H1 (cell line): Measurements from ENCODE around the gene HNF1B. TPM values are rescaled to one million over a fixed set of nuclear protein-coding genes. Genes with fewer than 3 reads are reported as not detected.

Experiments
- CTCF ChIA-PET: fragments of 300-600 bp; sonication (Branson Sonifier 250); formaldehyde crosslinking; loops from one replicate; lab custom pipeline; 2021; ENCODE audit not compliant: partially characterized antibody; lab: Charles Lee
- POLR2A ChIA-PET: fragments of 300-600 bp; sonication (Branson Sonifier 250); formaldehyde crosslinking; loops from one replicate; lab custom pipeline; 2021; ENCODE audit warnings: inconsistent platforms; ENCODE audit not compliant: partially characterized antibody; lab: Charles Lee
- DNase-seq, 2 experiments: peaks; one replicate each; pipeline versions ENCODE4 v3.0.0 to v3.0.0-alpha.2; 2010 to 2022; ENCODE audit warnings: low spot score in 2 of 2, low read depth in 1 of 2, mixed read lengths in 1 of 2
- FAIRE-seq: peaks from 2 replicates; lab custom pipeline; 2011; peaks lifted over from hg19 to GRCh38; lab: Jason Lieb, UNC
- H2AFZ ChIP-seq: 2 replicates; pipeline ENCODE4 v1.8.1; 2012; ENCODE audit warnings: low read length, inconsistent platforms
- H2AK5ac ChIP-seq: 2 replicates; pipeline ENCODE4 v1.6.1; 2013; ENCODE audit warnings: low read depth, low read length
- H2BK120ac ChIP-seq: replicated peaks from 2 replicates; pipeline ENCODE3; 2013; ENCODE audit warnings: low read depth, low read length, inconsistent platforms
- H2BK12ac ChIP-seq: 2 replicates; pipeline ENCODE4 v1.6.1; 2013; ENCODE audit warnings: low read depth, low read length
- H2BK15ac ChIP-seq: 2 replicates; pipeline ENCODE4 v1.6.1; 2013; ENCODE audit warnings: low read length
- H2BK20ac ChIP-seq: 2 replicates; pipeline ENCODE4 v1.6.1; 2013; ENCODE audit warnings: low read length
- H2BK5ac ChIP-seq: 2 replicates; pipeline ENCODE4 v1.6.1; 2013; ENCODE audit warnings: low read depth, low read length
- H3K14ac ChIP-seq: 2 replicates; pipeline ENCODE4 v1.6.1; 2013; ENCODE audit warnings: inconsistent platforms; ENCODE audit not compliant: insufficient read length
- H3K18ac ChIP-seq: 2 replicates; pipeline ENCODE4 v1.6.1; 2013; ENCODE audit warnings: low read length; ENCODE audit errors: extremely low read depth
- H3K23ac ChIP-seq: 2 replicates; pipeline ENCODE4 v1.6.1; 2013; ENCODE audit warnings: inconsistent platforms; ENCODE audit not compliant: insufficient read length
- H3K23me2 ChIP-seq: 2 replicates; pipeline ENCODE4 v1.6.1; 2013; ENCODE audit warnings: low read depth, low read length
- H3K27ac ChIP-seq: 2 replicates; pipeline ENCODE4 v1.6.1; 2011; ENCODE audit warnings: low read depth, low read length, inconsistent platforms
- H3K27me3 ChIP-seq, 4 experiments: replicated peaks in 1 of 4; 1 replicate in 1 of 4; 2 replicates in 3 of 4; pipeline versions ENCODE4 v1.6.1 to v1.8.1; 2011 to 2013; ENCODE audit warnings: low read length in 3 of 4, mild to moderate bottlenecking in 3 of 4, inconsistent platforms in 2 of 4, mixed read lengths in 2 of 4, moderate library complexity in 1 of 4; ENCODE audit not compliant: control insufficient read depth in 3 of 4, insufficient read depth in 3 of 4; ENCODE audit errors: extremely low read depth in 1 of 4
- H3K36me3 ChIP-seq, 4 experiments: 2 replicates each; pipeline versions ENCODE4 v1.6.1 to v1.8.1; 2011 to 2013; ENCODE audit warnings: mild to moderate bottlenecking in 4 of 4, low read length in 3 of 4, moderate library complexity in 2 of 4, control low read depth in 1 of 4, inconsistent platforms in 1 of 4; ENCODE audit not compliant: insufficient read depth in 4 of 4, control insufficient read depth in 2 of 4
- H3K4ac ChIP-seq: replicated peaks from 2 replicates; pipeline ENCODE3; 2013; ENCODE audit warnings: low read length, low read depth, mixed read lengths, inconsistent platforms; ENCODE audit not compliant: insufficient read length
- H3K4me1 ChIP-seq, 4 experiments: replicated peaks in 1 of 4; 1 replicate in 1 of 4; 2 replicates in 3 of 4; pipeline versions ENCODE4 v1.6.1 to v1.8.1; 2011 to 2013; ENCODE audit warnings: low read length in 3 of 4, inconsistent platforms in 2 of 4, mixed read lengths in 1 of 4; ENCODE audit not compliant: insufficient read depth in 4 of 4, control insufficient read depth in 3 of 4
- H3K4me2 ChIP-seq, 2 experiments: 2 replicates each; pipeline versions ENCODE4 v1.6.1 to v1.8.1; 2011 to 2013; ENCODE audit warnings: low read depth in 2 of 2, low read length in 2 of 2, control low read depth in 1 of 2, inconsistent platforms in 1 of 2, mild to moderate bottlenecking in 1 of 2; ENCODE audit not compliant: insufficient read depth in 1 of 2
- H3K4me3 ChIP-seq, 4 experiments: fragments of 200-600, 300-600 bp in 1 of 4; sonication (generic), shearing (Covaris generic), sonication (Bioruptor Twin) in 1 of 4; 2 replicates each; pipeline versions ENCODE4 v1.5.1 to v1.8.1; 2011 to 2016; ENCODE audit warnings: low read length in 4 of 4, low read depth in 3 of 4, control low read depth in 2 of 4, inconsistent platforms in 2 of 4, mild to moderate bottlenecking in 2 of 4, mixed read lengths in 1 of 4, moderate library complexity in 1 of 4; ENCODE audit not compliant: insufficient read depth in 2 of 4; ENCODE audit errors: extremely low read depth in 1 of 4
- H3K56ac ChIP-seq: replicated peaks from 2 replicates; pipeline ENCODE3; 2013; ENCODE audit warnings: low read depth, mild to moderate bottlenecking, mixed read lengths, low read length, inconsistent platforms; ENCODE audit not compliant: insufficient read length
- H3K79me1 ChIP-seq: 2 replicates; pipeline ENCODE4 v1.6.1; 2013; ENCODE audit warnings: low read depth, low read length, control low read depth
- H3K79me2 ChIP-seq, 2 experiments: 2 replicates each; pipeline versions ENCODE4 v1.6.1 to v1.8.1; 2012 to 2013; ENCODE audit warnings: low read length in 2 of 2, mild to moderate bottlenecking in 2 of 2, inconsistent platforms in 1 of 2; ENCODE audit not compliant: insufficient read depth in 2 of 2, control insufficient read depth in 1 of 2
- H3K9ac ChIP-seq, 4 experiments: replicated peaks in 1 of 4; 1 replicate in 1 of 4; 2 replicates in 3 of 4; pipeline versions ENCODE4 v1.6.1 to v1.8.1; 2011 to 2013; ENCODE audit warnings: low read depth in 3 of 4, low read length in 3 of 4, control low read depth in 2 of 4, mild to moderate bottlenecking in 2 of 4, moderate library complexity in 2 of 4, inconsistent platforms in 1 of 4; ENCODE audit errors: extremely low read depth in 1 of 4
- H3K9me3 ChIP-seq, 2 experiments: 2 replicates each; pipeline versions ENCODE4 v1.6.1 to v1.8.1; 2012 to 2013; ENCODE audit warnings: mild to moderate bottlenecking in 2 of 2, moderate library complexity in 2 of 2, control low read depth in 1 of 2, inconsistent platforms in 1 of 2, low read depth in 1 of 2, low read length in 1 of 2, mixed read lengths in 1 of 2; ENCODE audit not compliant: insufficient read depth in 2 of 2
- H4K20me1 ChIP-seq, 2 experiments: replicated peaks in 1 of 2; 2 replicates each; pipeline versions ENCODE3 to v1.8.1; 2011 to 2013; ENCODE audit warnings: inconsistent platforms in 2 of 2, low read length in 2 of 2, mild to moderate bottlenecking in 1 of 2; ENCODE audit not compliant: insufficient read depth in 2 of 2, control insufficient read depth in 1 of 2
- H4K5ac ChIP-seq: 2 replicates; pipeline ENCODE4 v1.6.1; 2013; ENCODE audit warnings: low read length, low read depth, mixed read lengths, inconsistent platforms; ENCODE audit not compliant: insufficient read length
- H4K8ac ChIP-seq: 2 replicates; pipeline ENCODE4 v1.8.0; 2013; ENCODE audit warnings: mild to moderate bottlenecking, moderate library complexity, low read length, inconsistent platforms; ENCODE audit not compliant: insufficient read depth; ENCODE audit errors: extremely low read depth
- H4K91ac ChIP-seq: replicated peaks from 2 replicates; pipeline ENCODE3; 2013; ENCODE audit warnings: low read length, mixed read lengths, inconsistent platforms; ENCODE audit not compliant: insufficient read length
- ASH2L ChIP-seq: fragments of 200-600, 300-600 bp; sonication (generic); IDR thresholded peaks from one replicate; pipeline ENCODE4 v1.7.1; 2017; ENCODE audit warnings: low read length
- BCL11A ChIP-seq, 2 experiments: IDR thresholded peaks; one replicate each; pipeline ENCODE4 v1.6.1; 2011; ENCODE audit warnings: low read depth in 2 of 2, low read length in 2 of 2, mild to moderate bottlenecking in 2 of 2
- HDAC2 ChIP-seq, 2 experiments: fragments of 300-600 bp in 1 of 2; sonication (generic) in 1 of 2; IDR thresholded peaks; 2 replicates each; pipeline ENCODE4 v1.6.1; 2011 to 2012; ENCODE audit warnings: low read depth in 2 of 2, low read length in 2 of 2, mild to moderate bottlenecking in 2 of 2, moderate library complexity in 2 of 2, borderline replicate concordance in 1 of 2, inconsistent platforms in 1 of 2
- KDM5A ChIP-seq: fragments of 200-600 bp; IDR thresholded peaks from 2 replicates; pipeline ENCODE4 v1.7.1; 2012; ENCODE audit warnings: mild to moderate bottlenecking, low read length, inconsistent platforms, mixed read lengths
- NRF1 ChIP-seq: IDR thresholded peaks from 2 replicates; pipeline ENCODE4 v1.6.1; 2011; ENCODE audit warnings: mild to moderate bottlenecking, low read depth, low read length, improper control_type of control experiment
- SIX5 ChIP-seq: IDR thresholded peaks from 2 replicates; pipeline ENCODE4 v1.6.1; 2011; ENCODE audit warnings: mild to moderate bottlenecking, low read depth, low read length
- SP1 ChIP-seq: IDR thresholded peaks from 2 replicates; pipeline ENCODE4 v1.6.1; 2011; ENCODE audit warnings: low read depth, low read length
- SUZ12 ChIP-seq: fragments of 200-600 bp; sonication (generic); IDR thresholded peaks from 2 replicates; pipeline ENCODE4 v1.6.1; 2012; ENCODE audit warnings: mild to moderate bottlenecking, inconsistent platforms, low read length, moderate library complexity, mixed read lengths
- TAF1 ChIP-seq: IDR thresholded peaks from 2 replicates; pipeline ENCODE4 v1.6.1; 2011; ENCODE audit warnings: mild to moderate bottlenecking, low read depth, low read length
- WGBS, 2 experiments: shearing (Covaris generic) in 1 of 2; methylation state at CpG; one replicate each; pipeline versions ENCODE4 v1.1.6 to v1.1.7; 2013 to 2015; ENCODE audit warnings: low lambda C conversion rate in 2 of 2, mixed read lengths in 2 of 2, inconsistent platforms in 1 of 2, low coverage in 1 of 2, missing lambda C conversion rate in 1 of 2; ENCODE audit not compliant: insufficient replicate concordance in 2 of 2, insufficient coverage in 1 of 2, insufficient read length in 1 of 2; ENCODE audit errors: extremely low coverage in 1 of 2, missing lambda C conversion rate in 1 of 2; 5-methylcytosine and 5-hydroxymethylcytosine counted together
- polyA plus RNA-seq, 7 experiments: library from polyadenylated mRNA; depleted of rRNA in 3 of 7; stranded (reverse) in 5 of 7; unstranded in 2 of 7; fragments of >200 nt in 5 of 7; fragments of 200-250 nt in 2 of 7; gene quantifications; 1 replicate in 5 of 7; 2 replicates in 1 of 7; 4 replicates in 1 of 7; pipeline versions ENCODE4 v1.2.1 to v1.2.3, GENCODE V29; 2011 to 2013; ENCODE audit warnings: missing spikeins in 2 of 7, mixed read lengths in 2 of 7
- total RNA-seq: library from RNA; stranded (reverse); fragmentation: NEBNext Ultra II Directional; extraction: Animal tissue kit (Norgen Biotek cat#: 25700); gene quantifications from 2 replicates; pipeline ENCODE4 v1.2.1, GENCODE V29; 2021
- TF ChIP-seq, protein P1 (sequence below), 3 experiments: IDR thresholded peaks; 1 replicate in 2 of 3; 2 replicates in 1 of 3; pipeline versions ENCODE4 v1.5.1 to v1.6.1; 2011; ENCODE audit warnings: low read length in 3 of 3, mild to moderate bottlenecking in 3 of 3, inconsistent platforms in 2 of 3, low read depth in 1 of 3, moderate library complexity in 1 of 3; ENCODE audit not compliant: insufficient read depth in 1 of 3; ENCODE audit errors: control extremely low read depth in 1 of 3

The HNF1B gene
- total and polyA plus RNA-seq, 2 of the 8 experiments (the other 6 are each of a cell fraction or from before 2014, with no cell fraction given): 0.13 to 0.30 TPM

DNA sequence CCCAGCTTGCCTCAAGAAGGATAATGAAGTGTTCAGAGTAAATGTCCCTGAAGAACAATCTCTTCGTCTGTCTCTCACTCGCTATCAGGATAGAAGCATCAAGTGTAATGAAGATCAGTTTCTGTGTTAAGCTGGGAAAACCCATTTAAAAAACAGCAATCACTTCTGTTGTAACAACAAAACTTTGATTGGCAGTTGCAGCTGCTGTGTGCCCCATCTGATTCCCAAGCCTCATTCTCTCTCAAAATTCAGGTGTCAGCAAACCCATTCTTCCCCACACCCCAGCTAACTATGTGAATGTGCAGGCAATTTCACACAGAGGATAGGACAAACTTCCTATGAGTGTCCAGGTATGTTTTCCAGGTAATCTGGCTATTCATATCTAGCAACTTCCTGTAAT lies 2.4 kb upstream of the HNF1B start:
- Histone ChIP-seq H3K27ac (no peak overlapping the region), H2AFZ (no peak overlapping the region), H3K27me3 (peaks cover 55 to 66% (median 63%) of the 10 kb centered on the region in 4 experiments), H3K23me2 (peaks cover 16% of the 10 kb centered on the region; the same call in 1 of the 2 replicates), H3K4me3 (no peak overlapping the region), H3K4me1 (peaks cover 0 to 21% (median 15%) of the 10 kb centered on the region in 4 experiments; a peak in 5 of 7 replicates), H2BK20ac (no peak overlapping the region), H3K18ac (no peak overlapping the region), H3K79me1 (no peaks in the 10 kb centered on the region), H2AK5ac (no peak overlapping the region), H4K8ac (no peak overlapping the region), H4K91ac (no peak overlapping the region), H3K23ac (no peak overlapping the region), H3K79me2 (no peaks in the 10 kb centered on the region), H3K4ac (no peak overlapping the region), H3K56ac (no peak overlapping the region), H2BK120ac (no peak overlapping the region), H4K20me1 (no peaks in the 10 kb centered on the region), H2BK5ac (no peak overlapping the region), H3K36me3 (peaks cover 0 to 7% (median 0%) of the 10 kb centered on the region in 4 experiments; a peak in 1 of 8 replicates), H3K14ac (no peak overlapping the region), H3K4me2 (no peak overlapping the region), H4K5ac (no peak overlapping the region), H2BK12ac (no peak overlapping the region), H2BK15ac (no peak overlapping the region), H3K9ac (no peak overlapping the region), H3K9me3 (no peaks in the 10 kb centered on the region)
- ChIA-PET POLR2A (no interaction called here), CTCF (interaction anchor here (0.6 to 4.6 kb wide), 4 partner anchors 13 to 731 kb away, joined by 3 to 17 read pairs (median 8); no protein-coding TSS in a partner anchor)
- DNase-seq (no peak), FAIRE-seq (no peak)
- no peak for TF ChIP-seq KDM5A
- no peak for TF ChIP-seq ASH2L
- TF ChIP-seq SIX5: no peak
- no peak for TF ChIP-seq BCL11A (IDR thresholded peaks at IDR 0.05; ENCODE audit: low read depth in 2 of 2, low read length in 2 of 2)
- TF ChIP-seq HDAC2 (IDR thresholded peaks at IDR 0.05; ENCODE audit: borderline replicate concordance in 1 of 2, low read depth in 2 of 2, low read length in 2 of 2): no peak
- TF ChIP-seq, protein P1, sequence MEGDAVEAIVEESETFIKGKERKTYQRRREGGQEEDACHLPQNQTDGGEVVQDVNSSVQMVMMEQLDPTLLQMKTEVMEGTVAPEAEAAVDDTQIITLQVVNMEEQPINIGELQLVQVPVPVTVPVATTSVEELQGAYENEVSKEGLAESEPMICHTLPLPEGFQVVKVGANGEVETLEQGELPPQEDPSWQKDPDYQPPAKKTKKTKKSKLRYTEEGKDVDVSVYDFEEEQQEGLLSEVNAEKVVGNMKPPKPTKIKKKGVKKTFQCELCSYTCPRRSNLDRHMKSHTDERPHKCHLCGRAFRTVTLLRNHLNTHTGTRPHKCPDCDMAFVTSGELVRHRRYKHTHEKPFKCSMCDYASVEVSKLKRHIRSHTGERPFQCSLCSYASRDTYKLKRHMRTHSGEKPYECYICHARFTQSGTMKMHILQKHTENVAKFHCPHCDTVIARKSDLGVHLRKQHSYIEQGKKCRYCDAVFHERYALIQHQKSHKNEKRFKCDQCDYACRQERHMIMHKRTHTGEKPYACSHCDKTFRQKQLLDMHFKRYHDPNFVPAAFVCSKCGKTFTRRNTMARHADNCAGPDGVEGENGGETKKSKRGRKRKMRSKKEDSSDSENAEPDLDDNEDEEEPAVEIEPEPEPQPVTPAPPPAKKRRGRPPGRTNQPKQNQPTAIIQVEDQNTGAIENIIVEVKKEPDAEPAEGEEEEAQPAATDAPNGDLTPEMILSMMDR (IDR thresholded peaks at IDR 0.05; ENCODE audit: control extremely low read depth in 1 of 3, insufficient read depth in 1 of 3, low read depth in 1 of 3, low read length in 3 of 3): no peak
- TF ChIP-seq TAF1: no peak
- TF ChIP-seq SP1: no peak
- no peak for TF ChIP-seq NRF1
- TF ChIP-seq SUZ12: no peak
- WGBS, 2 experiments: 80% methylated on average over 2 of the region's 2 CpGs; no CpG with 5 or more reads in 1 of the 2 experiments
